GM21717 (cell line): ENCODE results near the gene LMTK2.

Source experiments
- ATAC-seq: cut with Tn5 transposase; IDR thresholded peaks from one replicate; pipeline ENCODE4 v1.9.1; 2021; ENCODE audit warnings: mild to moderate bottlenecking, moderate library complexity; ENCODE audit not compliant: unreplicated experiment

The LMTK2 gene

GRCh38 chr7:98231493-98232262 is 125.0 kb downstream of the LMTK2 start:
- ATAC-seq: no peak

DNA sequence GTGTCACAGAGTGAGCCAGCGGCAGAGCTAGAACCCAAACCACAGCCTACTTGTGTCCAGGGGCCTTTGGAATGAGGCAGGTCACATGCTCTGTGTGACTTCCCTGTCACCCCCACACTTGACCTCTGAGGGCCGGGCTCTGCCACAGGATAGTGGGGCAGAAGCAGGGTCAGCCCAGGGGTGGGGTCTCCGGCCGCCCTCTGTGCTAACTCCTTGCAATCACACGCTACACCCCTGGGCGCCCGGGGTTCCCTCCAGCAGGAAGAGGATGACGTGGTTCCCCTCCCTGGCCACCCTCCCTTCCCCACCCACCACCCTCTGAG is 125.6 kb downstream of the LMTK2 start:
- ATAC-seq: no peak

- no peak for ATAC-seq
Measured at GRCh38 chr7:98232799-98233198, 126.1 kb downstream of the LMTK2 start.

GRCh38 chr7:98233219-98234070 is 126.8 kb downstream of the LMTK2 start:
- ATAC-seq: no peak

- ATAC-seq: no peak
Measured at GRCh38 chr7:98234429-98235147, 127.9 kb downstream of the LMTK2 start.

GRCh38 chr7:98235901-98236300 is 129.2 kb downstream of the LMTK2 start:
- ATAC-seq: no peak

DNA sequence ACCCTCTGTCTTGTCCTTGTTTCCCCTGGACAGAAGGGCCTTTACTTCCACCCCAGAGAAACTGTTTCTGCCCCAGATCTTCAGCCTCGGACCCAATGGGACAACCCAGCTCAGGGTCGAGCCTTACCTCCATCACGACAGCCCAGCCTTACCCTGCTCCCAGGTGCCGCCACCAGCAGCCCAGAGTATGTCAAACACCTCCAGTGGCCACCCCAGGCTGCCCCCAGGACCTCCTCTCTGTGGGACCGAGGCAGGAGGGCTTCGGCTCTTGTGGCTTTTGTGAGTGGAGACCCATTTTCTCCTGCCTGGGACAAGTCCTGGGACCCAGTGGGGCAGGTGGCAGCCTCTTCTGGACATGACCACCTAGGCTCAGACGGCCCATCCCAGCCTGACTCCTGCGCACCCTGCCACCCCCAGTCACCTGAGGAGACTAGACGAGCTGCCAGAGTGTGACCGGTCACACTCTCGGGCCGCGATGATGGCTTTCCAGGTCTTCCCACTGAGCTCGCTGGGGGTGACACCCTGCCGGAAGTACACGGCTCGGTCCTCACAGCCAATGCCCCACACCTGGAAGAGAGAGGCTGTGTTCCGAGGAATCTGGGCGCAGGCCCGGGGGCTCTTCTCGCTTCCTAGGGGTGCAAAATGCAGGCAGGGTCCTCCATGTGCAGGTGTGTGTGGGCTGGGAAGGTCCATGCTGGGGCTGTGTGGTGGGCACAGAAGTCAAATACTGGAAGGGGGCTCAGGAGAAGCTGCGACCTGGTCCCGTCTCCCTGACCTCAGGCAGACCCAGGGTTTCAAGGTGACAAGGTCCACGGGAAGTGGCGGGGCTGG is 129.9 kb downstream of the LMTK2 start:
- no peak for ATAC-seq

GRCh38 chr7:98238076-98238475 is 131.4 kb downstream of the LMTK2 start:
- ATAC-seq: no peak

GRCh38 chr7:98238976-98239375 is 132.3 kb downstream of the LMTK2 start:
- ATAC-seq: no peak

- ATAC-seq: peak; percentile 66
Measured at GRCh38 chr7:98240961-98241673, 134.5 kb downstream of the LMTK2 start.

- no peak for ATAC-seq
Measured at GRCh38 chr7:98241674-98242241, 135.1 kb downstream of the LMTK2 start.

DNA sequence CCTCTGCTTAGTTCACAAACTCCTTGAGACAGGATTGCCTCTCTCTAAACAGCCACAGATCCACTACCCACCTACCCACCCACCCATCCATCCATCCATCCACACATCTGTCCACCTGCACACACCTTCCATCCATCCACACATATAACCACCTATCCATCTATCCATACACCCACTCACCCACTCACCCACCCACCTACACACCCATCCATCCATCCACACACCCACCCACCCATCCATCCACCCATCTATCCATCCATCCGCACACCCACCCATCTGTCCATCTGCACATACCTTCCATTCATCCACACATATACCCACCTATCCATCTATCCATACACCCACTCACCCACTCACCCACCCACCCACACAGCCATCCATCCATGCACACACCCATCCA is 135.7 kb downstream of the LMTK2 start:
- no peak for ATAC-seq

DNA sequence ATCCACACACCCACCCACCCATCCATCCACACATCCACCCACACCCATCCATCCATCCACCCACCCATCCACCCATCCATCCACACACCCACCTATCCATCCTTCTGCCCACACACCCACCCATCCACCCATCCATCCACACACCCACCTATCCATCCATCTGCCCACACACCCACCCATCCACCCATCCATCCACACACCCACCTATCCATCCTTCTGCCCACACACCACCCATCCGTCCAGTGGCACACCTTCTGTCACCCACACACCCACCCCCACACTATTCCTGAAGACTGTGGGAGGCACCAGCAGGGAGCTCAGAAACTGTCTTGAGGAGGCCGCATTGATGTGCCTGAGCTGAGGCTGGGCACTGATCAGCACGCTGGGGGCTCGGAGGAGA is 136.3 kb downstream of the LMTK2 start:
- ATAC-seq: no peak

GRCh38 chr7:98244871-98245270 is 138.2 kb downstream of the LMTK2 start:
- ATAC-seq: no peak

- ATAC-seq: no peak
Measured at GRCh38 chr7:98248156-98248555, 141.5 kb downstream of the LMTK2 start.

GRCh38 chr7:98249106-98249505 is 142.4 kb downstream of the LMTK2 start:
- no peak for ATAC-seq

DNA sequence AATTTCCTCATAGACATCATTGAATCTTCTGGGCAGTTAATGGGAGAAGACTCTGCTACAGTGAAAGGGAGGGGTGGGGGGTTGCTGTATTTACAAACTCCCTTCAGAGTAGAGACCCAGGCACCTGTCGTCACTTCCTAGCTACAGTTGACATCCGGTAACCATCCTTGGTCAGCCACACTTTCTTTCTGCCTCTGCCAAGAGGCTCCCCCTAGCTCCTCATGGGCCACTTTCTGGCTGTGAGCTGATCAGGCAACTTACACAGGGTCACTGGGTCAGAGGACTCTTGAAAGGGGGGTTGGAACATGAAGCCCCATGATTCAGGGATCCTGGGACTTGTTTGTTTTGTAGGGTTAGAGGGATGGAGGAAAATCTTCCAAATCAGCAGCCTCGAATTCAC is 144.1 kb downstream of the LMTK2 start:
- no peak for ATAC-seq

DNA sequence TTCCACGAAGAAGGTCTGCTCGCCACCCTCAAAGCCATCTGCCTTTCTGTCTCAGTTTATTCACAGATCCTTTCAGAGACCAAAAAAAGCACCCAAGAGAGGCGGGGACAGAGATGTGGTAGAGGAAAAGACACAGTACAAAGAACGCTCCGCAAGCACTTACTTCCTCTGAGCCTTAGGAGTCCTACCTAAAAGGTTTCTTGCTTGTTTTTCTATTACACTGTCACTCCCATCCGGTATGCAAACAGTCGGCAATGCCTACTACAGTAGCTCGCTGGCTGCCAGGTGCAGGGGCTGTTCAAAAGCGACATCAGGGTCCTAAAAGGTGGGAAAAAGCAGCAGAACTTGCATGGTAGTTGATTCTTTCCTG is 144.6 kb downstream of the LMTK2 start:
- ATAC-seq: peak; percentile 19

GRCh38 chr7:98251601-98252424 is 145.2 kb downstream of the LMTK2 start, which contains the start of gene TECPR1:
TECPR1 (minus strand) TSS chr7:98252232; CDS start chr7:98246146, 6,086 bp downstream.
- ATAC-seq: peak; percentile 97
